MM.1S (cell line): ENCODE results near the gene CROT.

Experiments used
- CTCF ChIP-seq: fragments of 300-600 bp; sonication (generic); IDR thresholded peaks from 2 replicates; pipeline ENCODE4 v1.5.1; 2016; ENCODE audit warnings: antibody characterized with exemption, low read length, mixed read lengths
- EZH2 ChIP-seq: fragments of 300-600 bp; sonication (generic); optimal IDR thresholded peaks from 2 replicates; pipeline ENCODE3; 2017; ENCODE audit warnings: low read depth, mild to moderate bottlenecking, antibody characterized with exemption, low read length, mixed read lengths

DNA sequence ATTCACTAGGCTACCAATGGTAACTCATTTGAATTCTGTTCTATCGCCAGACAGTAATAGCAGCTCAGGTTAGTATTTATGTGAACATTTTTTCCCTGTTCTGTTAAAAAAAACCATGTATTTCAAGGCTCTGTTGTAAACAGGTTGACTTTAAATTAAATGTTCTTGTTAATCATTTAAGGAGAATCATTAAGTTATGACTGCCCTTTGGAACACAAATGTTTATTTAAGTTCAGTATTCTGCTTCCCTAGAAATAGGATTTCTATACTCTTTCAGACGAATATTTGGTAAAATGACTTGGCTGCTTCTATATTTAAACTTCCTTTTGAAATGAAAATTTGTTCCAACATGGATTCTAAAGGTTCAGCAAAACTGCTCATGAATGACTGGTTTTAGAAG, 13.1 kb upstream of the CROT start:
- no peak for TF ChIP-seq CTCF
- no peak for TF ChIP-seq EZH2
